ENCODE measurements around the gene TM2D3. TPM values are rescaled to one million over a fixed set of nuclear protein-coding genes. Genes with fewer than 3 reads are reported as not detected.

The TM2D3 gene
- total and polyA plus RNA-seq, 10 of the 15 experiments (the other 5 are each of a cell fraction or from before 2014, with no cell fraction given) = 28.3 to 84.5 (median 45.0) TPM

DNA sequence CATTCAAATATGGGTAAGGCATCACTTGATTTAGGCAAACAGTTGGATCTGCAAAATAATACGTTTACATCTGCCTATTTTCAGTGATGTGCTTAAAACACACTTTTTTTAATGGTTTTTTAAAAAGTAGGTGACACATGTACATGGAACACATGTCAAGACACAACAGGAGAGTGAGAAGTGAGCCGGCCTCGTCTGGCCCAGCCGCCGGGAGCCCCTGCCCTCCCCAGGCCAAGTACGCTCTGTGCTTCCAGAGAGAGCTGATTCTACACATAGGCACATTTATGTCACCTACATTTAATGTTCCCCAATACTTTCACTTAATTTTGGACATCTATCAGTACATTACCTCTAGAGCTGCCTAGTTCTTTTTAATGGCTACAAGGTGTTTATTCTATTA, 3.8 kb downstream of the TM2D3 start:
- Histone ChIP-seq H3K4me2 (ENCODE audit: control insufficient read depth, insufficient read depth) (no peak overlapping the region), H3K79me2 (ENCODE audit: control insufficient read depth, insufficient read depth, low read length) (peaks cover 46% of the 10 kb centered on the region), H2AFZ (ENCODE audit: control insufficient read depth, low read depth, low read length) (no peak overlapping the region), H3K9ac (ENCODE audit: control insufficient read depth, insufficient read depth, low read length) (no peak overlapping the region), H3K27me3 (replicated peaks in 1 of 2; ENCODE audit: control insufficient read depth in 2 of 2, insufficient read depth in 2 of 2, low read length in 1 of 2) (no peaks in the 10 kb centered on the region), H3K4me3 (no peak overlapping the region), H3K9me3 (replicated peaks; ENCODE audit: control insufficient read depth, insufficient read depth, low read length) (no peaks in the 10 kb centered on the region), H4K20me1 (ENCODE audit: control insufficient read depth, insufficient read depth) (no peaks in the 10 kb centered on the region), H3K36me3 (ENCODE audit: control insufficient read depth in 2 of 2, insufficient read depth in 2 of 2, low read length in 1 of 2) (peaks cover 4 to 27% of the 10 kb centered on the region in 2 experiments; a peak in 3 of 4 replicates), H3K4me1 (ENCODE audit: control insufficient read depth, insufficient read depth, low read length) (peaks cover 17% of the 10 kb centered on the region), H3K27ac (ENCODE audit: control insufficient read depth, insufficient read depth) (no peak overlapping the region)
- no TSS peak for BruUV-seq (replicated peaks)
- over 99% methylated on average over 6 of the region's 6 CpGs for WGBS (ENCODE audit: insufficient coverage, insufficient replicate concordance, low lambda C conversion rate, missing lambda C conversion rate)
- in situ Hi-C loops (cut with MboI) (no loop called here), intact Hi-C loops (cut with micrococcal nuclease; ENCODE audit: unreplicated experiment) (no loop called here)
- TF ChIP-seq MTA3 (IDR thresholded peaks at IDR 0.05; ENCODE audit: borderline replicate concordance, low read length) (no peak), EZH2 (IDR thresholded peaks at IDR 0.05; ENCODE audit: borderline replicate concordance, control insufficient read depth, low read depth, low read length) (no peak)
- ChIA-PET RAD21 (ENCODE audit: unreplicated experiment) (interaction anchor here (1.5 kb wide), 1 partner anchor 390 kb away, joined by 5 read pairs; no protein-coding TSS in a partner anchor), CTCF (interaction anchor here (0.8 to 2.6 kb wide), 3 partner anchors 7 to 354 kb away, joined by 4 to 23 read pairs (median 7); partner anchors contain the start of gene SNRPA1), SMC1A (ENCODE audit: uncharacterized antibody, unreplicated experiment) (interaction anchor here (1.2 kb wide), 2 partner anchors 9 to 360 kb away, joined by 3 read pairs; no protein-coding TSS in a partner anchor), POLR2A (no interaction called here)
- FAIRE-seq = no peak
- ATAC-seq = no peak
- no peak for DNase-seq (ENCODE audit: low read depth, low spot score)

DNA sequence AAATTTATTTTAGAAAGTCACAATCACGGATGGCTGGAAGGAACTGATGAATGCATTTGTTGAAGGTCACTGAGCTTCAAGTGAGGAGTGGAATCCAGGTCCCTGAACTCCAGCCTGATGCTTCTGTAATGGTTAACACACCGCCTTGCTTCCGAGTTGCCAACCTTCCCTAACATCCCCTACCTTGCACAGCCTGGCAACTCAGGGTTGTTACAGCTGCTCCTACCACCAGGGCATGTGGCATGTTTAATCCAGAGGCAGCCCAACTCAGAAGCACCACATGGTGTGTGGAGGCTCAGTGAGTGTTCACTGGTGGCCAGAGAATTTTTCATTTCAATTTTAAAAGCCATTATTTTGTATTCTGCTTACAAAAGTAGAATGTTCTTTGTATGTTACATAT, 4.9 kb downstream of the TM2D3 start:
- FAIRE-seq (no peak), DNase-seq (ENCODE audit: low read depth, low spot score) (no peak), ATAC-seq (no peak)
- ChIA-PET RAD21 (ENCODE audit: unreplicated experiment) (interaction anchor here (1.5 kb wide), 1 partner anchor 353 kb away, joined by 3 read pairs; no protein-coding TSS in a partner anchor), CTCF (interaction anchor here (0.7 to 1.1 kb wide), 2 partner anchors 36 to 358 kb away, joined by 3 read pairs; no protein-coding TSS in a partner anchor), SMC1A (ENCODE audit: uncharacterized antibody, unreplicated experiment) (interaction anchor here (0.7 to 1.0 kb wide), 3 partner anchors 343 to 359 kb away, joined by 3 to 5 read pairs (median 3); no protein-coding TSS in a partner anchor), POLR2A (no interaction called here)
- Histone ChIP-seq H3K79me2 (ENCODE audit: control insufficient read depth, insufficient read depth, low read length) (peaks cover 38% of the 10 kb centered on the region), H3K9ac (ENCODE audit: control insufficient read depth, insufficient read depth, low read length) (no peak overlapping the region), H3K4me1 (ENCODE audit: control insufficient read depth, insufficient read depth, low read length) (peaks cover 12% of the 10 kb centered on the region), H3K27me3 (replicated peaks in 1 of 2; ENCODE audit: control insufficient read depth in 2 of 2, insufficient read depth in 2 of 2, low read length in 1 of 2) (no peaks in the 10 kb centered on the region), H3K27ac (ENCODE audit: control insufficient read depth, insufficient read depth) (no peak overlapping the region), H3K4me2 (ENCODE audit: control insufficient read depth, insufficient read depth) (no peak overlapping the region), H4K20me1 (ENCODE audit: control insufficient read depth, insufficient read depth) (no peaks in the 10 kb centered on the region), H3K36me3 (ENCODE audit: control insufficient read depth in 2 of 2, insufficient read depth in 2 of 2, low read length in 1 of 2) (peaks cover 4 to 27% of the 10 kb centered on the region in 2 experiments; a peak in 3 of 4 replicates), H3K4me3 (no peak overlapping the region), H3K9me3 (replicated peaks; ENCODE audit: control insufficient read depth, insufficient read depth, low read length) (no peaks in the 10 kb centered on the region), H2AFZ (ENCODE audit: control insufficient read depth, low read depth, low read length) (no peak overlapping the region)
- BruUV-seq (replicated peaks) = no TSS peak
- in situ Hi-C loops (cut with MboI) = no loop called here
- intact Hi-C loops (cut with micrococcal nuclease; ENCODE audit: unreplicated experiment) = no loop called here
- 85% methylated on average over 3 of the region's 3 CpGs for WGBS (ENCODE audit: insufficient coverage, insufficient replicate concordance, low lambda C conversion rate, missing lambda C conversion rate)
- TF ChIP-seq, protein P1, sequence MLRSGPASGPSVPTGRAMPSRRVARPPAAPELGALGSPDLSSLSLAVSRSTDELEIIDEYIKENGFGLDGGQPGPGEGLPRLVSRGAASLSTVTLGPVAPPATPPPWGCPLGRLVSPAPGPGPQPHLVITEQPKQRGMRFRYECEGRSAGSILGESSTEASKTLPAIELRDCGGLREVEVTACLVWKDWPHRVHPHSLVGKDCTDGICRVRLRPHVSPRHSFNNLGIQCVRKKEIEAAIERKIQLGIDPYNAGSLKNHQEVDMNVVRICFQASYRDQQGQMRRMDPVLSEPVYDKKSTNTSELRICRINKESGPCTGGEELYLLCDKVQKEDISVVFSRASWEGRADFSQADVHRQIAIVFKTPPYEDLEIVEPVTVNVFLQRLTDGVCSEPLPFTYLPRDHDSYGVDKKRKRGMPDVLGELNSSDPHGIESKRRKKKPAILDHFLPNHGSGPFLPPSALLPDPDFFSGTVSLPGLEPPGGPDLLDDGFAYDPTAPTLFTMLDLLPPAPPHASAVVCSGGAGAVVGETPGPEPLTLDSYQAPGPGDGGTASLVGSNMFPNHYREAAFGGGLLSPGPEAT (IDR thresholded peaks at IDR 0.05; ENCODE audit: low read depth) = no peak
- TF ChIP-seq, protein P2, sequence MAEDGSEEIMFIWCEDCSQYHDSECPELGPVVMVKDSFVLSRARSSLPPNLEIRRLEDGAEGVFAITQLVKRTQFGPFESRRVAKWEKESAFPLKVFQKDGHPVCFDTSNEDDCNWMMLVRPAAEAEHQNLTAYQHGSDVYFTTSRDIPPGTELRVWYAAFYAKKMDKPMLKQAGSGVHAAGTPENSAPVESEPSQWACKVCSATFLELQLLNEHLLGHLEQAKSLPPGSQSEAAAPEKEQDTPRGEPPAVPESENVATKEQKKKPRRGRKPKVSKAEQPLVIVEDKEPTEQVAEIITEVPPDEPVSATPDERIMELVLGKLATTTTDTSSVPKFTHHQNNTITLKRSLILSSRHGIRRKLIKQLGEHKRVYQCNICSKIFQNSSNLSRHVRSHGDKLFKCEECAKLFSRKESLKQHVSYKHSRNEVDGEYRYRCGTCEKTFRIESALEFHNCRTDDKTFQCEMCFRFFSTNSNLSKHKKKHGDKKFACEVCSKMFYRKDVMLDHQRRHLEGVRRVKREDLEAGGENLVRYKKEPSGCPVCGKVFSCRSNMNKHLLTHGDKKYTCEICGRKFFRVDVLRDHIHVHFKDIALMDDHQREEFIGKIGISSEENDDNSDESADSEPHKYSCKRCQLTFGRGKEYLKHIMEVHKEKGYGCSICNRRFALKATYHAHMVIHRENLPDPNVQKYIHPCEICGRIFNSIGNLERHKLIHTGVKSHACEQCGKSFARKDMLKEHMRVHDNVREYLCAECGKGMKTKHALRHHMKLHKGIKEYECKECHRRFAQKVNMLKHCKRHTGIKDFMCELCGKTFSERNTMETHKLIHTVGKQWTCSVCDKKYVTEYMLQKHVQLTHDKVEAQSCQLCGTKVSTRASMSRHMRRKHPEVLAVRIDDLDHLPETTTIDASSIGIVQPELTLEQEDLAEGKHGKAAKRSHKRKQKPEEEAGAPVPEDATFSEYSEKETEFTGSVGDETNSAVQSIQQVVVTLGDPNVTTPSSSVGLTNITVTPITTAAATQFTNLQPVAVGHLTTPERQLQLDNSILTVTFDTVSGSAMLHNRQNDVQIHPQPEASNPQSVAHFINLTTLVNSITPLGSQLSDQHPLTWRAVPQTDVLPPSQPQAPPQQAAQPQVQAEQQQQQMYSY (CRISPR knock-in tag; IDR thresholded peaks at IDR 0.05) = no peak
- TF ChIP-seq CHD4 (IDR thresholded peaks at IDR 0.05) = no peak
- TF ChIP-seq, protein P3, sequence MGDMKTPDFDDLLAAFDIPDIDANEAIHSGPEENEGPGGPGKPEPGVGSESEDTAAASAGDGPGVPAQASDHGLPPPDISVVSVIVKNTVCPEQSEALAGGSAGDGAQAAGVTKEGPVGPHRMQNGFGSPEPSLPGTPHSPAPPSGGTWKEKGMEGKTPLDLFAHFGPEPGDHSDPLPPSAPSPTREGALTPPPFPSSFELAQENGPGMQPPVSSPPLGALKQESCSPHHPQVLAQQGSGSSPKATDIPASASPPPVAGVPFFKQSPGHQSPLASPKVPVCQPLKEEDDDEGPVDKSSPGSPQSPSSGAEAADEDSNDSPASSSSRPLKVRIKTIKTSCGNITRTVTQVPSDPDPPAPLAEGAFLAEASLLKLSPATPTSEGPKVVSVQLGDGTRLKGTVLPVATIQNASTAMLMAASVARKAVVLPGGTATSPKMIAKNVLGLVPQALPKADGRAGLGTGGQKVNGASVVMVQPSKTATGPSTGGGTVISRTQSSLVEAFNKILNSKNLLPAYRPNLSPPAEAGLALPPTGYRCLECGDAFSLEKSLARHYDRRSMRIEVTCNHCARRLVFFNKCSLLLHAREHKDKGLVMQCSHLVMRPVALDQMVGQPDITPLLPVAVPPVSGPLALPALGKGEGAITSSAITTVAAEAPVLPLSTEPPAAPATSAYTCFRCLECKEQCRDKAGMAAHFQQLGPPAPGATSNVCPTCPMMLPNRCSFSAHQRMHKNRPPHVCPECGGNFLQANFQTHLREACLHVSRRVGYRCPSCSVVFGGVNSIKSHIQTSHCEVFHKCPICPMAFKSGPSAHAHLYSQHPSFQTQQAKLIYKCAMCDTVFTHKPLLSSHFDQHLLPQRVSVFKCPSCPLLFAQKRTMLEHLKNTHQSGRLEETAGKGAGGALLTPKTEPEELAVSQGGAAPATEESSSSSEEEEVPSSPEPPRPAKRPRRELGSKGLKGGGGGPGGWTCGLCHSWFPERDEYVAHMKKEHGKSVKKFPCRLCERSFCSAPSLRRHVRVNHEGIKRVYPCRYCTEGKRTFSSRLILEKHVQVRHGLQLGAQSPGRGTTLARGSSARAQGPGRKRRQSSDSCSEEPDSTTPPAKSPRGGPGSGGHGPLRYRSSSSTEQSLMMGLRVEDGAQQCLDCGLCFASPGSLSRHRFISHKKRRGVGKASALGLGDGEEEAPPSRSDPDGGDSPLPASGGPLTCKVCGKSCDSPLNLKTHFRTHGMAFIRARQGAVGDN (IDR thresholded peaks at IDR 0.05) = no peak
